GM19324 (cell line): ENCODE measurements around the gene GRIN2B.

Source experiments
- ATAC-seq: cut with Tn5 transposase; IDR thresholded peaks from one replicate; pipeline ENCODE4 v1.9.1; 2021; ENCODE audit warnings: mild to moderate bottlenecking, moderate library complexity; ENCODE audit not compliant: unreplicated experiment, low FRiP score

GRIN2B gene

DNA sequence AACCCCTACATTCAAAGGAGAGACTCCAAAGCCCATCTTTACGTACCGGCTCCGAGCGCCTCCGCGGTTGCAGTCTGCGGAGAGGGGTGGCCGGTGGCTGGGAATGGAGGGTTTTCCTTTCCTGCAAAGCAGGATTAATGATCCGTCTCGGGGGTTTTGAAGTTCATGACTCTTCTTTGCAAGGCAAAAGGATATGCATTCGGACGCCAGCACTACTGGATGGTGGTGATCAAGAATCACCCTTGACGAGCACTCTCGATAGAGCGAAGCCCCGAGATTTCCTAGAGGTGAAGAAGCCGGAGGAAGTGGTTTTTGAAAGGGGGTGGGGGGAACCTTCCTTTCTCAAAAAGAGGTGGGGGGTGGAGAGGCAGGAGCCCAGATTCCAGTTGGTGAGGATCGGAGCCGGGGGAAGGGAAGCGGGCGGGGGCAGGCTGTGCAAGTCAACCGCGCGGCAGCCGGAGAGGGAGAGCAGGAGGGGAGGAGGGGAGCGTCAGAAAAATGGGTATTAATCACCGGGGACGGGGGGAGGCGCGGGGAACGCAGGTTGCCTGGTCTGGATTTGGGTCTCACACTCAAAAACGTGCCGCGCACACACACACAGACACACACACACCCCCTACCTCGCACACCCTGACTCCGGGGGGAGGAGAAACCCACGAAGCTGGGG lies at the start of gene GRIN2B:
TSS of gene GRIN2B (minus strand) at position 307 of the 667 bp plus-strand sequence. CDS start 115,394 bp downstream, outside the sequence.
- ATAC-seq = no peak

DNA sequence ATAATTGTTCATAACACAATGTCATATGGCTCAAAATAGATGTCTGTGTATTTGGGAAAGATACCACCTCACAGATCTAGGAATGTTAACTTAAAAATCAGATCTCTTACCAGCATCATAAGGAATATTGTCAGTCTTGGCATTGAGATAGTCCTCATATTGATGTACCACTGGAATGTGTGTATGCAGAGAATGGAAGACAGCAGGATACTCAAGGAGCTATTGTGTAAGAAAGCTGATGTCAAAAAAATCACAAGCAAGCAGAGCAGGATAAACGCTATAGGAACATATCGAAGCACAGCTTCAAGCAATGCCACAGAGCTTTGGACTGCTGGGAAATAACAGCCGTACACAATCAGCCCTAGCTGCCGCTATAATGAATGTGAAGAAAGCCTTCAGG lies 45.1 kb upstream of the GRIN2B start:
- no peak for ATAC-seq

DNA sequence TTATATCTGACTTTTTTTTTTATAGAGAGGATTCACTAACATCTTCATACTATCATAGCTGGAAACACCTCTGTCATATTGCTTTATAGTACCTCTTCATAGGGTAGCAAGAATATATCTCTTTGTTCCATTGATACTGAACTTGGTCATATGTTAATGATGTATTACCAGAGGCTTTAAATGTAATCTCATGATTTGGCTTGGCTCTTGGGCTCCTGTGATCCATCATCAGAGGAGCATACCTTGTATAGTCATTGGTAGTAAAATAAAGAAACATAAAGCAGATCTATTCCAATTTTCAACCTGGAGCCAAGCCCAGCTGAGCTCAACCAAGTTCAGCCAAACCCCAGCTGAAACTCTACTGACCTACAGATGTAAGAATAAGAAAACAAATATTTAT lies 43.2 kb upstream of the GRIN2B start:
- no peak for ATAC-seq

DNA sequence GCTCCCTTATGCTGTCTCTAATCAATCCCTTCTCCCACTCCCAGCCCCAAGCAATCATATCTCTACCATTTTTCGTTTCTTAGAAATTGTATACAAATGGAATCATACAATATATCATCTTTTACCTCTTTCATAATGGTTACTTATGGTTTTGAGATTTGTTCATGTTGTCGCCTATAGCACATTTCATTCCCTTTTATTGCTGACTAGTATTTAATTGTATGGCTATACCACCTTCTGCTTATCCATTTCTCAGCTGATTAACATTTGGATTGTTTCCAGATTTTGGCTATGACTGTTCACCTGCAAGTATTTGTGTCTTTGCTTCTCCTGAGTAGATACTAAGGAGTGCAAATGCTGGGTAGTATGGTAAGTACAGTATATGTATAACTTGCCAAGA lies 36.7 kb upstream of the GRIN2B start:
- ATAC-seq = no peak

DNA sequence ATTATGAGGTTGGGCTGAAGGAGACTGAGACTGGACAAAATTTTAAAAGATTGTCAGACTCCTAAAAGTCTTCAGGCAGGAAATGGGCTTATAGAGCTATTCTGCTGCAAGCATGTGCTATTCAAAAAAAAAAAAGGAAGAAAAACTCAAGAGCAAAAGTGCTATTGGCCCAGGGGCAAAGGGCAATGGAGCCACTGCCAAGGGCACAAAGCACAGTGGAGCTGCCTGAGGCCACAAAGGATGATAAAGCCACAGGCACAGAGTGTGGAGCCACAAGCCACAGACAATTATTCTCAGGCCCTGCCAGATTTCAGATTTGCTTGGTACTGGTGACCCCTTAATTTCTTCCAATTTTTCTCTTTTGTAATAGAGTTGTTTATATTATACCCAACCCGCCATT lies 29.6 kb upstream of the GRIN2B start:
- ATAC-seq = no peak

DNA sequence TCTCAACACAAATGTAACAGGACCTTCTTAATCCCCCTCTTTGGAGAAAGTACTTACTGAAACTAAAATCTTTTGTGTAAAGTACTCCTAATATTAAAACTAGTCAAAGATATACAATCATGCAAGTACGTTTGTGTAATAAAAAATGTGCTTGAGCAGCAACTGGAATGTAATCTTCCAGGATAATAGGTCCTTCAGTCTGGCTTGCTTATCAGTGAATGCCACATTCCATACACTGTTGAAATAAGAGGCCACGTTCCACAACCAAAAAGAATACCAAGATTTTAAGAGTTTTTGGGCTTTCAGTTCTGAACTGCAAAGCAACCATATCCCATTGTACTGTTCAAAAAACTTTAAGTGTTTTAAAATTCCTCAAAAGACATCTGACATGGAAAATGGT lies 26.2 kb upstream of the GRIN2B start:
- ATAC-seq = no peak

DNA sequence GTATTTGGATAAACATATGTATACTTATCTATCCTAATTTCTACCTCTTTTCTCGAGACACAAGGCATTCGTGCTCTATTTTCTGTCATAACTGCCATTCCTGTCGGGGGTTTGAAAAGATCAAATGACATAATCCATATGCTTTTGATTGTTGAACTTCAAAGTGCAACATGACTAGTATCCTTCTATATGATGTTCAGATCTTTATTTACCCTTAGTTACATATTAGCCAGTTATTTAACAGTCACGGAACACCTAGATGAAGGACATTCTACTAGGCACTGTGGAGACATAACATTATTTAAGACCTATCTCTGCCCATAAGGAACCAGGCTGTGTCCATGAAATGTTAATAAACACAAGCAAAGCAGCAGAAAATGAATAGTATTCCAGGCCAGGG lies 11.2 kb upstream of the GRIN2B start:
- ATAC-seq = no peak

DNA sequence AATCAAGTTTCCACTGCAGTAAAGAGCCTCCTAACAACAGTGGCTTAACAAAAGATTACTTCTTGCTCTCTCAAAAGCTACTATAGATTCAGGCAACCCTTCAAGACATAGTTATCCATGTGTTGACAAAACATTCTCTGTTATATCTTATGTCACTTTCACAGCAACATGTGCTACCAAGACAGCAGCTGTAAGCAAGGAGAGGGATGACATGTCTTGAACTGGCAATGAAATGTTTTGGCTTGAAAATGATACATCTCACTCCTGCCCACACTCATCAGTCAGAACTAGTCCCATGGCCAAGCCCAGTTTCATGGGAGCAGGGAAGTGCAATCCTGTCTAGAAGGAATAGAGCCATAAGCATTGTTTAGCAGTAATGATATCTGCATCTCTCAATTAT lies 10.7 kb upstream of the GRIN2B start:
- no peak for ATAC-seq

DNA sequence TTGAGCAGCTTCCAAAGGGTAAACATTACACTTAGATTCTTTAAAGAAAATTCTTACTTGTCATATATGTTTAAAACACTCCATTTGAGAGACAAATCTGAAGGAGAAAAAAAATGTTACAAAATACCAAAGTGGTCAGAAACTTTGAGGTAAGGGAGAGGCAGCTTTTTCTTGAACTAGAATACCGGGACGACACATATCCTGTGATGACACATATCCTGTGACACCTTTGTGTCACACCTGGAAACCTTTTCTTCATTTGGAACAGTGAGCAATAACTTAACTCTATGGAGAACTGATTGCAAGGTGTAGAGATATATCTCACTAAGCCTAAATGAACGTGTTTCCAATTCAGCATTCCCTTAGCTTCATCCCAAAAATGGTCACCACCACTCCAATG lies 4.6 kb upstream of the GRIN2B start:
- no peak for ATAC-seq

DNA sequence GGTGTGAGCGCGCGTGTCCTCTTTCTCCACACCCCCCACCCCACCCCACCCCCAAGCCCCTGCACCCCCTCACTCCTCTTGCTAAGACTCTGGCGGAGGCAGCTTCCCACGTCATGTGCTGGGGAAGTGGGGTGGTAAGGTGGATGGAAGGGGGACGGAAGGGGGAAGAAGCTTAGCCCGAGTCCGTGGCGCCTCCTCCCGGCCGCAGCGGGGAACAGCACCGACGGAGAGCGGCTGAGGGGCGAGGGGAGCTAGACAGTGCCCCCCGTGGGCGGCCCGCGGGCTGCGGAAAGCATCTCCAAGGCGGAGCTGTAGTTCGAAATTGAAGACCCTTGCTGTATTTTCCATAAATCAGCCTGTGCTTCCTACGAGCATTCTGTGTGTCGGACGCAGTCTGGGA lies 588 bp upstream of the GRIN2B start:
- ATAC-seq = no peak

DNA sequence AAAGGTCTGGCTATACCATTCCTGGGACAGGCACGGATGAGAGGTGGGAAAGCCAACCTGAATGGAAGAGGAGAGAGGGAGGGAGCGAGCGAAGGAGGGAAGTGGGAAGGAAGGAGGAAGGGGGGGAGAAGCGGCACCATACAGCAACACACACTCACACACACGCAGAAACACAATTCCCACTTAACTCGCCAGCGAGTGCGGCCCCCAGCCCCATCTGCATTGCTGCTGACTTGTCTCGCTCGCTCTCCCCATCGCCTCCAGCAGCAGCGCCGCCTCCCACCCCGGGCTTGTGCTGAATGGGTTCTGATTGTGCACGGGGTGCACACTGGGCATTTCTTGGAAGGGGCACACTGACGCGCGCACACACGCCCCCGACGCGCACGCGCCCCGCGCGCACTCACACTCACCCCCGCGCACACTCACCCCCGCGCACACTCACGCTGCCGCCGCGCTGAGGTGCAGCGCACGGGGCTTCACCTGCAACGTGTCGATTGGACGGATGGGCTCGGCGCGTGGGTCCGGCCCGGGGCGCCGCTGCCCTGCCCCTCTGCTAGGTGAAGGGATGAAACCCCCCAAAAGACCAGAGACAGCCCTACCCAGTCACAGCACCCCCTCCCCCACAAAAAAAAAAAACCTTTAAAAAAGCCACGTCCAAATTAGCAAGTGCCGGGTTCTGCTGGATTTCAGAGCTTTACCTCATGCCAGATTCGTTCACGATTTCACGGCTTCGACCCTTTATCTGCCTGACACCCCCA lies 685 bp downstream of the GRIN2B start:
- no peak for ATAC-seq

DNA sequence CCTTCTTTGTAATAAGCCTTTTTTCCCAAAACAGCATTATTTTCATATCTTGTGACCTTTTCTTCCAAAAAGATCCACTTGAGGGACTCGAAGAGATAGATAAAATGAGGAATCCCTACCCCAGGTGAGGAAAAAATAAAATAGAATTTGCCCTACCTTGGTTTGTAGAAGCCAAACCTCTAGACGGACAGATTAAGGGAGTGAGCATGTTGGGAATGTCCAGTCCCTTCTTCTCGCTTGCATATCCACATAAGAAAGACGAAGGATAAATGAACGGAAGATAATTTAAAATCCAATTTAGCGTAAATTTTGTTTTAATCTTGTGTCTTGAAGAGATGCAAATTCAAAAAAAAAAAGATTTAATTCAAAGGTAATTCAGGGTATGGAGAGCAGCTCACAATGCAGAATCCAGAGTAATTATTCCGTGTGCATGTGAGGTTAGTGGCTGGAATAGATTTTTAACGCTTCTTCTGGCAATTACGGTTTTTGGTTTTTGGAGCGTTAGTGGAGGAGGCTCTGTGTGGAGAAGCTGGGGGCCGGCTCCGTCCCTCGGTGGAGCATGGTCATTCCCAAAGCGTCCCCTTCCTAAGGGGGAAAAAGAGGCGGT lies 1.5 kb downstream of the GRIN2B start:
- ATAC-seq = no peak

DNA sequence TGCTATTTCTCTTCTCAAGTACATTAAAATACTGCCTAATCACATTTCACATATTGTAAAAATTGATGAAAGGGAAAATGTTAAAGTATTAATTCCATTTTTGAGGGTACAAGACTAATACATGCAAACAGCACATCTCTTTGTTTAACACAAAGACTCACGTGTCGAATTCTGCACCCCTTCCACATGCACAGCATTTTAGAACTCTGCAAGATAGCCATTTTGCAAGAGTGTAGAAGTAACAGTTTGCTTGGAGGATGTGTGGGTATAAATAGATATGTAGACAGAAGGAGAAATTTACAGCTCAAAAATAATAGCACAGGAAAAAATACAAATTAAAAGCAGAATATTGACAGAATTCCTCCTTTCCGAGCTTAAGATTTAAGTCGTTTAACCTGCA lies 2.5 kb downstream of the GRIN2B start:
- ATAC-seq = no peak

DNA sequence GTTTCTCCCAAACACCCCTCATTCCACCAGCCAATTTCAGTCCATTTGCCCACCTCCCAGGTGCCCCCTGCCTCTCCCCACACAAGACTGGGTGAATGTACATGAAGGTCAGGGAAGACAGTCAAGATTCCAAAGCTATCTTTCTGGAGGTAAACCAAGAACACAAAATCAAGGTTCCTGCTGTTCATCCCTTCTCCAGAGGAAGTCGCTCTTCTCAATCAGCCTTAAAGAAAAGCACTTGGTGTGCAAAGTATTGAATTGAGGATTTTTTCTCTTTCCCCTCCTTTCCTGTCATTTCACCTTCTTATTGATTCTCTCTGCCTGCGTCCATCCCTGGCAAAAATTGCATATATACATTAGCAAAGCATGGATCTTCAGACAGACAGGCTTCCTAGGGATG lies 4.5 kb downstream of the GRIN2B start:
- no peak for ATAC-seq

DNA sequence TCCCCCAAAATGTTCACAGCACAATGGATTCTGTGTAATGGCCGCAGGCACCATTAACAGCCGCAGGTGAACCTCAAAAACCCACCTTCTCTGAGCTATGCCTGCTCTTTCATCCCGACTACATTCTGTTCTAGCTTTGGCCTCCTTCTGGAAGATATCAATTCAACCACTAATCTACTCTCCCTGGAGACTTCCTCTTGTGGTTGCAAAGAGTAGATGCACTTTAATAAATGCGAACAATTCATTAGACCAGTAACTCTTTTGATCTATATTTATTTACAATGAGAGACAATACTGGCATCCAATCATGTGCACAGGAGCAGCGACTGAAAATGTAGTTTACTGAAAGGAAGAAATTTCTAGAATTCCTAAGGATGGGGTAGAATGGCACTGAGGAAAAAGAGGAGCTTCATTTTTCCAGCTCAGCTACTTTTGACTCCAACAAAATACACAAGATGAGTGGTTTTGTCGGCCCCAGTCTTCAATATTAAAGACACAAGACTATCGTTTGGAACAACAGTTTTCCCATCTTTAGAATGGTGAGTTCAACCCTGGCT lies 5.3 kb downstream of the GRIN2B start:
- no peak for ATAC-seq

DNA sequence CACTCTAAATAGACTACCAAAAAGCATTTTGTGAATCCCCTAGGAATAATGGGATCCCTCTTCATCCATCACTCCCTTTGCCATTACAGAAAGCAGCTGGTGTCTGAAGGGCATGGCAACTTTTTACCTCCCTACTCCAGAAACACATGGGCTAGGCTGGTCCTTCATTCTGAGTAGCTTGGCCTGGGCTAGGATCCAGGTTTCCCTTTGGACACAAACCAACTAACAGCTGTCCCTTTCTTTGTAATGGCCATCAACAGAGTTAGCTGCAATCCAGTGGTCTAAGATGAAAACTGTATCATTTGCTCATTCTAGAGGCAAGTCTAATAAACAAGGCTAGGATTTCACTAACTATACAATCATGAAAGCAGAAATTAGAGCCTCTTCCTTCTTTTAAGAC lies 7.4 kb downstream of the GRIN2B start:
- ATAC-seq = no peak

DNA sequence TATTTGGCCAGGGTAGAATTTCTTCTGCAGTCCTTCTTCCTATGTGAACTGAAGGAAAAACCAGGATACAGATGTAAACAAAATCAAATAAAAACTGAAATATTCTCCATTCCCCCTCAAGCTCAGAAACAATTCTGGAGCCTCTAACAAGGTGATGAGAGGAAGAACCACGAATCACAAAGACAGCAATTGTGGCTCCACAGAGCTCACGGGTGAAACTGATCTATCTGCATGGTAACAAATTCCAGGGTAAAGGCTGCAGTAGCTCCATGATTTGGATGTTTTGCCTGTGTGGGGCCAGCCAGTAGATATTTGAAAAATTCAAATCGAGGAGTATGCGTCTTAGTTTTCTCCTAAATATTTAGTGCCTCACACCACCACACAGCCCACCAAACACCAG lies 10.6 kb downstream of the GRIN2B start:
- ATAC-seq = no peak

DNA sequence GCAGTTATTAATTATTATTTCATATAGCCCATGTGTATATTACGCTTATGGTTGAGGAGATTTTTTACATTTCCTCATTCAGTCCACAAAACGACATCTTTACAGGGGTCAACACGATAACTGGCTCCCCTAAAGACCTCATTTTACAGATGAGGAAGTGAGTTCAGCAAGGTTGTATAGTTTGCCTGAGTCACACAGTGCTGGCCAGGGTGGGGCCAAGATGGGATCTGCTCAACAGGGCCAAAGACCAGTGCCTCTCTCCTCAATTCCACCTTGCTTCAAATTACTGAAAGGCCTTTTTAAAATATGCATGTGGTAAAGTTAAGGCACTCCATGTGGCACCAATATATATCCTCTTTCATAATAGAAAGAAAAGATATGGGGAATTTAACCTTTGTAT lies 13.1 kb downstream of the GRIN2B start:
- no peak for ATAC-seq

DNA sequence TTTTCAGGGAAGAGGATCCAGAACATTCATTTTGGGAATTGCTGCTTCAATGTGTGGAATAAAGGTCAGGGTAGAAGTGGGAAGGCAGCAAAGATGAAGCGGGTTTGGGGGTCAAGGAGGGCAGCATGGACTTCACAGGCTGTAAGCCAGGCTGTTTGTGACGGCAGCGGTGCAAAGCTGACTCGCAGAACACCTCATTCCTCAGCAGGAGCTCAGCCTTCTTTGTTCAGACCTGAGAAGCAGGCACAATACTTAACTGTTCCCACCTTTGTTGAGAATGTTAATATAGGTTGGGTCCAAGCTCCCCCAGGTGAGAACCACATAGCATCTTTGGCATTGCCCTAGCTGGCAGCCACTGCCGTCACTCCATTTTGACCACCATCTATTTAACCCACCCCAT lies 16.7 kb downstream of the GRIN2B start:
- ATAC-seq = no peak

DNA sequence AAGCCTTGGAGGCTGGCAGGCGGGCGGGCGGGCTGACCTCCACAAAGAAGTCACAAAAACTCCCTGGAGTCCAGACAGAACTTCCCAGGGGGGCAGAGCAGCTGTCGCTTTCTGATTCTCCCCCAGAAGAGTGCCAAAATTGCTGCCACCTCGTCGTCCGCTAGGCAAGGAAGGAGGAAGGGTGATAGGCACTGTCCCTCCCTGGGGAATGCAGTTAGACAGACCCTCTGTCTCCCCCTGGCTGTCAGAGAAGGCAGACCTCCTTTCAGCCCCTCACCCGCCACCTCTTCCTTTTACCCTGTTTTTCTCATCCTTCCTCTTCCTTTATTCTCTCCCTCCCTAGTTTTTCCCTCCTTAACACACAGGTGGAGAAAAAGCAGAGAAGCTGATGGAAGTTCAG lies 18.7 kb downstream of the GRIN2B start:
- no peak for ATAC-seq

DNA sequence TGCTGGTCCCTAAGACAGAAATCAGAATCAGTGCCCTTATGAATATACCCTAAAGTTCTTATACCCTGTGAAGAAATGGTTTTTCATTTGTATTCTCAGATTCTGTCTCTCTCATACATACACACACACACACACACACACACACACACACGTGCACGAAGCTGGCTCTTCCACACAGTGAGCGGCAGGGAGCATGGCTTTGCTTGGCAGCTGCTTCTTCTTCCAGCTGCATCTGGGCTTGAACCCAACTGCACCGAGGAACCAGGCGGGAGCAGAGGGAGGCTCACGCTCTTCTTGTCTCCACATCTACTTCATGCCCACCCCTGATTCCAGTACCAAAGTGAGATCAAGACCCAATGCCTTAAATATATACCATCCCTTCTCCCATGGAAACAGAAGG lies 19.4 kb downstream of the GRIN2B start:
- no peak for ATAC-seq
